GM10248 (cell line): ENCODE data around the gene AMACR.

ENCODE experiments used
- CTCF ChIA-PET: fragments of 300-600 bp; sonication (Branson Sonifier 250); formaldehyde crosslinking; extraction: SDS; loops from one replicate; lab custom pipeline; 2021; ENCODE audit warnings: antibody characterized with exemption; lab: Yijun Ruan, JAX
- POLR2A ChIA-PET: fragments of 350-650 bp; sonication (Branson Sonifier 250); formaldehyde crosslinking; extraction: SDS; loops from one replicate; lab custom pipeline; 2020; ENCODE audit warnings: antibody characterized with exemption; lab: Yijun Ruan, JAX
- DNase-seq: peaks from one replicate; pipeline ENCODE4 v3.0.0; 2012; ENCODE audit errors: extremely low spot score
- CTCF ChIP-seq: IDR thresholded peaks from 2 replicates; pipeline ENCODE4 v1.5.1; 2012; ENCODE audit warnings: mild to moderate bottlenecking, low read depth; ENCODE audit errors: extremely low read depth, missing control alignments, control extremely low read depth

The AMACR gene

GRCh38 chr5:34030048-34030447, 22.2 kb upstream of the AMACR start:
- CTCF ChIA-PET: no interaction called here
- TF ChIP-seq CTCF: no peak
- no peak for DNase-seq
- POLR2A ChIA-PET: no interaction called here

GRCh38 chr5:34028349-34028748, 20.5 kb upstream of the AMACR start:
- TF ChIP-seq CTCF: no peak
- CTCF ChIA-PET: interaction anchor here (0.9 kb wide), 1 partner anchor 11 kb away, joined by 3 read pairs; no protein-coding TSS in a partner anchor
- POLR2A ChIA-PET: no interaction called here
- no peak for DNase-seq

- no peak for DNase-seq
- TF ChIP-seq CTCF: no peak
- ChIA-PET POLR2A (no interaction called here), CTCF (interaction anchor here (1.4 kb wide), 1 partner anchor 29 kb away, joined by 3 read pairs; no protein-coding TSS in a partner anchor)
These were observed 18.4 kb upstream of the AMACR start for GRCh38 chr5:34026089-34026761.

GRCh38 chr5:34022121-34022705, 14.4 kb upstream of the AMACR start:
- POLR2A ChIA-PET: no interaction called here
- CTCF ChIA-PET: interaction anchor here (1.2 to 2.0 kb wide), 3 partner anchors 9 to 18 kb away, joined by 3 to 5 read pairs (median 3); no protein-coding TSS in a partner anchor
- TF ChIP-seq CTCF: no peak
- DNase-seq: peak; percentile 23

GRCh38 chr5:34021334-34021733, 13.5 kb upstream of the AMACR start:
- no peak for TF ChIP-seq CTCF
- CTCF ChIA-PET: interaction anchor here (1.2 to 1.6 kb wide), 4 partner anchors 9 to 25 kb away, joined by 3 to 5 read pairs (median 4); partner anchors contain the start of gene AMACR
- POLR2A ChIA-PET: no interaction called here
- no peak for DNase-seq

GRCh38 chr5:34020726-34021125, 12.9 kb upstream of the AMACR start:
- no peak for DNase-seq
- no peak for TF ChIP-seq CTCF
- CTCF ChIA-PET: interaction anchor here (1.4 to 1.6 kb wide), 4 partner anchors 10 to 50 kb away, joined by 3 to 5 read pairs (median 4); partner anchors contain the start of gene AMACR
- POLR2A ChIA-PET: no interaction called here
